HG03025 (cell line): ENCODE data around the gene TMEM243.
"Not testable (repeated sequence)": the region's sequence is repeated elsewhere in the genome, so short reads cannot be mapped to it uniquely, and the experiment has no call there.

Experiments used
- ATAC-seq: cut with Tn5 transposase; IDR thresholded peaks from one replicate; pipeline ENCODE4 v1.9.1; 2021; ENCODE audit warnings: mild to moderate bottlenecking, moderate library complexity; ENCODE audit not compliant: unreplicated experiment, low FRiP score

TMEM243 gene

DNA sequence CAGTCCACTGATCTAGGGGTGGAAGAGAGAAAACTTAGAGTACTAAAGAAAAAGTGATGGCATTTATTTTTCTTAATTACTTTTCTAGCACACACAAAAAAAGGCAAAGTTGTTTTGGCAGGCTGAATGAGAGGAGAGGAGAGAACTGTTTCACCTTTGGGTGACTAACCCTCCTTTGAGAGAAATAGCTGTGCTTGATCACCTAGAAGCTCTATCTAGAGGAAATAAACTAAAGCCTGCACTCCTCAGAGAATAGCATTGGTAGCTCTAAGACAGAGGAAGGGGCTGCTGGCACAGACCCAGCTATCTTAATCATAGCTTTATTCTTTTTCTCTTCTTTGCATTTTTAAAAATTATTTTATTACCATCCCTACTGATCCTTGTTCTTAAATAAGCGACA, 6.3 kb downstream of the TMEM243 start:
- ATAC-seq: no peak

DNA sequence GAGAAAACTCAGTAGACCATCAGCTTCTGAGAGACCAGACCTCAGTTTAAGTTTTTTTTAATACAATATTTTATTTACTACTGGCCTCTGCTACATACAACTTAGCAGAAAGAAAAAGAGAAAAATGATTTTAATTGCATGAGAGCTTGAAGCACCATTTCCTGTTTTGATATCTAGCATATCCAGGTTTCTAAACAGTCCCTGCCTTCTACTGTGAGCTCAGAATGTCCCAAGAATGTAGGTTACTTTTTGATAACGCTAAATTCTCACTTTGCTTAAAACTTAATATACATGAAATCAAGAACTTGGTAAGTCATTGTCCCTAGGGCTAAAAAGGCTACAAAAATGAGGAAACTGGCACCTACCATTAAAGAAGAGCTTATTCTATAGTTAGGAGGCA, 7.0 kb downstream of the TMEM243 start:
- ATAC-seq: no peak

DNA sequence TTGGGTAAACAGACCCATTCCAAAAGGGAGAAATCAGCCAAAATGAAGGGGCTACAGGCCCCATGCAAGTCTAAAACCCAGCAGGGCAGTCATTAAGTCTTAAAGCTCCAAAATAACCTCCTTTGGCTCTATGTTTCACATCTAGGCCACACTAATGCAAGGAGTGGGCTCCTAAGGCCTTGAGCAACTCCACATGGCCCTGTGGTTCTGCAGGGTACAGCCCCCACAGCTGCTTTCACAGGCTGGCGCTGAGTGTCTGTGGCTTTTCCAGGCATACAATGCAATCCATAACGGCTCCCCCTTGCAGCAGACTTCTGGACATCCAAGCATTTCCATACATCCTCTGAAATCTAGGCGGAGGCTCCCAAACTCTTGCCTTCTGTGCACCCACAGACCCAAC, 9.0 kb downstream of the TMEM243 start:
- no peak for ATAC-seq

DNA sequence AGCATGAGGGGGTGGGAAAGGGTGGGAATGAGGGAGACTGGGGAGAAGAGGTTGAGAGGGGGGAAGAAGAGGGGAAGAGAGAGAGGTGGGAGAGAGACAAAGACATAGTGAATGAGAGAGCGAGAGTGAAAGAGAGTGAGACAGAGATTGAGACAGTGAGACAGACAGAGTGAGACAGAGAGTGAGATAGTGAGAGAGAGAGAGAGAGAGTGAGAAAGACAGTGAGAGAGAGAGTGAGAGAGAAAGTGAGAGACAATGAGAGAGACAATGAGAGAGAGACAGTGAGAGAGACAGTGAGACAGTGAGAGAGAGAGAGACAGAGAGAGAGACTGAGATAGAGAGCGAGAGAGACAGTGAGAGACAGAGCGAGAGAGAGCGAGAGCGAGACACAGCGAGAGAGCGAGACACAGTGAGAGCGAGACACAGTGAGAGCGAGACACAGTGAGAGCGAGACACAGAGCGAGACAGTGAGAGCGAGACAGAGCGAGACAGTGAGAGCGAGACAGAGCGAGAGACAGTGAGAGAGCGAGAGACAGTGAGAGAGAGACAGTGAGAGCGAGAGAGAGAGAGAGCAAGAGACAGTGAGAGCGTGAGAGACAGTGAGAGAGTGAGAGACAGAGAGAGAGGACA, 10.1 kb downstream of the TMEM243 start:
- ATAC-seq: no peak

DNA sequence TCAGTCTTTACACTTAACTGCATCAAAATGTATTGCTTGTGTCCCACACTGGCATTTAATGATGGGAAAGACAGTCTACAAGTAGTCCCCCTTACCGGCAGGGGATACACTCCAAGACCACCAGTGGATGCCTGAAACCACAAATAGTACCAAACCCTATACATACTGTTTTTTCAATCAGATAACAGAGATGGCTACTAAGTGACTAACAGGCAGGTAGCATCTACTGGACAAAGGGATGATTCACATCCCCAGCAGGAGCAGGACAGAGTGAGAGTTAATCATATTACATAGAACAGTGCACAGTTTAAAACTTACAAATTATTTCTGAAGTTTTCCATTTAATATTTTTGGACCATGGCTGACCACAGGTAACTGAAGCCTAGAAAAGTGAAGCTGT, 13.2 kb downstream of the TMEM243 start:
- no peak for ATAC-seq

GRCh38 chr7:87205701-87206100, 13.8 kb downstream of the TMEM243 start:
- not testable (repeated sequence) for ATAC-seq

- ATAC-seq: no peak
Observed at GRCh38 chr7:87204933-87205332, 14.6 kb downstream of the TMEM243 start.

DNA sequence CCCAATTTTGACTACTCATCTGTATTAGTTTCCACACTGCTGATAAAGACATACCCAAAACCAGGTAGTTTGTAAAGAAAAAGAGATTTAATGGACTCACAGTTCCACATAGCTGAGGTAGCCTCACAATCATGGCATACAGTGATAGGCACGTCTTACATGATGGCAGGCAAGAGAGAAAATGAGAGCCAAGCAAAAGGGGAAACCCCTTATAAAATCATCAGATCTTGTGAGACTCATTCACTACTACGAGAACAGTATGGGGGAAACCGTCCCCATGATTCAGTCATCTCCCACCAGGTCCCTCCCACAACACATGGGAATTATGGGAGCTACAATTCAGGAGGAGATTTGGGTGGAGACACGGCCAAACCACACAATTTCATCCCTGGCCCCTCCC, 15.6 kb downstream of the TMEM243 start:
- not testable (repeated sequence) for ATAC-seq

- no peak for ATAC-seq
Observed at GRCh38 chr7:87202705-87203104, 16.8 kb downstream of the TMEM243 start.

GRCh38 chr7:87202208-87202607, 17.3 kb downstream of the TMEM243 start:
- no peak for ATAC-seq

DNA sequence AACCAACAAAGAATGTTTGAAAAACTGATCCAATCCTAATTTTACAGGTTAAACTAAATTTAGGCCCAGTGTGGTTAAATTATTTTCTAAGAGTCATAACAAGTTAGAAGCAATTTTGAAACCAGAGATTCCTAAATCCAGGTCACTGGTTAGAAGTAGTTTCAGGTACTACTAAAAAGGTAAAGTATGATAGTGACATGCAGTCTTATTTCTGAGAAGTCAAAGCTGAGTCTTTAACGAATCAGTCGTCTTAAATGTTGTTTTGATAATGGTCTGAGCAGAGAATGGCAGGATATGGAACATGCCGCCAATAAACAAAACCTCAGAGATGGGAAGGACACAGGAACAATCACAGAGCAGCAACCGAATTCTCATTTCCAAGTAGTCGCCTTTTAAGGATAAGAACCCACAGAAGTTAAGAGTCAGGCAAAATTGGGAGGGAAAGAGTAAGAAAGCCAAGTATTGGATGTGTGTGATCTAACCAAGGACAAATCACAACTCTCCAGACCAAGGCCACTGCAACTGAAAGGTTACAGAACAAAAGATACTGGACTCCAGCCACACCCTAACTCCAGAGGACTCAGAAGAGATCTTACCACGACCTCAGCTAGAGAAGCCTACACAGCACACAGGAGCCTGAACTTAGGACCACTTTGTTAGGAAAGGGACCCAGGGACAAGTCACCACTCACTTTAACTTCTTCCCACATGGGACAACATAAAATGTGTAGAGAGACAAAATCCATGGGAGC, 19.7 kb downstream of the TMEM243 start:
- no peak for ATAC-seq

- ATAC-seq: no peak
Observed at GRCh38 chr7:87199241-87199640, 20.3 kb downstream of the TMEM243 start.

- no peak for ATAC-seq
Observed at GRCh38 chr7:87193912-87194311, 25.6 kb downstream of the TMEM243 start.

DNA sequence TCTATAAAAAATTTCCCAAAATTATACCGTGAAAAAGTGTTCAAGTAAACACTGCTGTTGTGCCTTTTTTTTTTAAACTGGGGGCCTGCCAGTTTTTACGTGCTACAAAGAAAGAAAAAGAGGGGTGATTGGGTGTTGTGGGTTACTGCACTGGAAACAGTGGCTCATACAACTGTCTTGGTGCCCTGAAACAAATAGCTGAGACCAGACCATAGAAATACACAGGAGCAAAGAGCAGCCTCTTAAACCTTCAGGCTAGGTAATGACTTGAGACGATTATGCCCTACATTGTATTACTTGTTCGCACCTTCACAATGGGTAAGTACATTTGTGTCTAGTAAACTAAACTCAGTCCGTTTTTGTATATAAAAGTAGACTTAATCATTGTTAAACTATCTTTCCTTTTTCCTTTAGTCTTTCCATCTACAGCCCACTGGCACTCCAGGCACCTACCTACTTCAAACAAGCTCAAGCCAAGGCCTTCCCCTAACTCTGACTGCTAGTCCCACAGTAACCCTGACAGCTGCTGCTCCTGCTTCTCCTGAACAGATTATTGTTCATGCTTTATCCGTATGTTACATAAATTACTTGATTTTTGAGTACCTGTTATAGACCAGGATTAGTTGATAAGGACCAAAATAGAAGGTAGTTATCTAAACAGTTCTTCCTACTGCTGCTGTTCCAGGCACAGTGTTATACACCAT, 26.6 kb downstream of the TMEM243 start:
- ATAC-seq: no peak

- no peak for ATAC-seq
Observed at GRCh38 chr7:87190783-87191182, 28.7 kb downstream of the TMEM243 start.

- ATAC-seq: no peak
Observed at GRCh38 chr7:87188930-87189329, 30.6 kb downstream of the TMEM243 start.

- no peak for ATAC-seq
Observed at GRCh38 chr7:87187120-87187519, 32.4 kb downstream of the TMEM243 start.

DNA sequence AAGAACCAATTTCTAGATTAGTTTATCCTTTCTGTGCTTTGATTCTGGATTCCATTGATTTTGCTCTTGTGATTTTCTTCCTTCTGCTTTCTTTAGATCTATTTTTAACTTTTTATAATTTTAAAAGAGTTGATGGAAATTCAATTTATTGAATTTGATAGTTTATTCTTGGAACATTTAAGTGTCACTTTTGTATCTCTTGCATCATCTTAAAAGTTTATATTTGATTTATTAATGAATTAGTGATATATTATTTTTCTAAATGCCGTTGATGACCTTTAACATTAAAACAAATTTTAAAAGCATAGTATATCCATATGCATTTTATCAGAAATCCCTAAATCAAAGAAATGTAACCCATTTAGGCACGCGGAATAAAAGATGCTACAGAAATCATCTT, 40.4 kb downstream of the TMEM243 start:
- ATAC-seq: no peak

DNA sequence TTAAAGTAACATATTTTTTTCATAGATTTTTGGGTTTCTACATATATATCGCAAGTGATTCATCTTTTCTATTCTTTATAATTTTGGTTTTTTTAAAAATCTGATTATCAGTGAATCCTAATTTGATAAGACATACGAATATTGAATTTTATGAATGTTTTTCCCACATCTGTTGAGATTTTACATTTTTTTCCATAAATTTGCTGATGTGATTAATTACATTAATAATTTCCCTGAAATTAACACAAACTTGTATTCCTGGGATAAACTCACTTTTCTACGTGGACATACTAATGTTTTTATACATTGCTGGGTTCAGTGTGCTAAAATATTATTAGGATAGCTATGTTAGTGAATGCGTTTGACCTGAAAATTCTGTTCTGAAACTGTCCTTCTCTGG, 41.2 kb downstream of the TMEM243 start:
- ATAC-seq: no peak

GRCh38 chr7:87173471-87173870, 46.1 kb downstream of the TMEM243 start:
- ATAC-seq: no peak

DNA sequence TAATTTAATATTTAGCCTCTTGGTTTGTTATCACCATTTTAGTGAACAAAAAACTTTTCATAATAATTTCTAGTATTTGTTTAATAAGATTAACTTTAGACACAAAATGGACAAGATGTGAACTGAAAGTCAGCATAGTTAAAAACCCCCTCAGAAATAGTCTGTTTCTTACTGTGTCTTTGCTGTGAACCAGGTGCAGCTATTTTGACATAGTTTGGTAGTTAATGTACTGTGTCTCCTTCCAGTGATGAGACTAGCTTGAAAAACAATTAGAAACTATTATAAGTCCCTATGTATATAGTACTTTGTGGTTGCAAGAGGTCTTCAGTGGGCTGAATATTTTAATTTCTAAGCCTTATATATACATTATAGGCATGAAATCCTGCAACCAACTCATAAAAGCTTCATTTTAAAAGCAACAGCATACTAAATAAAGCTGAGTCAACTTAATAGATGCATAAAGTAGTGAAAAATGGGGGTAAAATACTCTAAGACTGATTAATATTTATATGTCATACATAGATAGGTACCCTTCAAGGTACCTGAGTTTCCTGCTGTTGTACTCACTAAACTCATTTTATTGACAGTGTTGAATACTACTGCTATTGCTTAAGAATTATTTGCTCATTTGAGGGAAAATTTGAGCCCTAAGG, 48.1 kb downstream of the TMEM243 start:
- ATAC-seq: no peak
